Placental epithelial cell (primary cell): ENCODE data around the gene GNPAT. TPM values are rescaled to one million over a fixed set of nuclear protein-coding genes. Genes with fewer than 3 reads are reported as not detected.

Experiments used
- small RNA-seq: library from RNA; depleted of rRNA; stranded (forward); fragments of <200 nt; gene quantifications from one replicate; pipeline ENCODE3, GENCODE V24; 2012
- total RNA-seq: library from RNA; depleted of rRNA; stranded (reverse); fragments of >200 nt; gene quantifications from 2 replicates; pipeline ENCODE4 v1.2.3, GENCODE V29; 2012

Gene GNPAT
- 26.7 and 39.6 TPM in 2 replicates for total RNA-seq

DNA sequence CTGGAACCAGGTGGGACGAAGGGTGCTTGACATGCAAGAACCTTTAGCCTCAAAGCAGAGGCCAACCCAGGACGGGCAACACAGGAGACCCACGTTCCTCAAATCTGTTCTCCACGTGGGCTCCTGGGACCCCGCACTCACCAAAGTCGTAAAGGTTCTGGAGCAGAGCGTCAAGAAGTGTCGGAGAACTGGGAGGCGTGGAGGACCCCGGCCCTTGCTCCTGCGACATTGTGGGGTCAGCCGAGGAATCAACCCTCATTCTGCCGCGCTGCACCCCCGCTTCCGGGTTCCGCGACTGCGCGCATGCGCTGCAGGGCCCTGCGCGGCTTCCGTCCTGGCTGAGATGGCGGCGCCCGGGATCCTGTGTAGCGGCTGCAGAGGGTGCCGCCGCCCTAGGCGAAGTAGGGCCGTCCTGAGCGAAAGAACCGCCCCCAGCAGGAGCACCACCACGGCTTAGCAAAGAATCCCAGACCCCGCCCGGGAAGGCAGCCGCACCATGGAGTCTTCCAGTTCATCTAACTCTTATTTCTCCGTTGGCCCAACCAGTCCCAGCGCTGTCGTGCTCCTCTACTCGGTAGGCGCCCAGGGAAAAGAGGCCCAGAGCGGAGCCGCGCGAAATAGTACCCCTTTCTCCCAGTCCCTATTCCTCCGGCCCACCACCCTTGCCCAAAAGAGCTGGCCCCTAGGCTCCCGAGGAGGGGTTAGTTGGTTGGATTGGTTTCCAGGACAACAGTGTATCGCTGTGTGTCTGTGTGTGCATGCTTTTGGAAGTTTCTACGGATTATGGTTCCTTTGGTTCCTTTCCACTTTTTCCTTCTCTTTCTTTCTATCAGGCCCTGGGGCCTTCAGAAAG lies at the start of gene GNPAT:
GNPAT (plus strand) TSS at position 330 of the 853 bp plus-strand sequence; CDS start at position 497, 167 bp downstream.

Small RNAs within 50 kb of the gene (small RNA-seq; reads per million reads assigned to genes)
- not detected for gene RNA5SP80

Other genes starting within 250 kb of the GNPAT start
- gene FAM89A, start 201.0 kb upstream of the GNPAT start, total RNA-seq: 5.1 and 6.7 TPM in 2 replicates
- not detected in 2 replicates for gene TRIM67, start 79.2 kb upstream of the GNPAT start, total RNA-seq
- gene EXOC8, start 96.6 kb downstream of the GNPAT start, total RNA-seq: 22.4 and 25.6 TPM in 2 replicates
- 18.3 and 22.8 TPM in 2 replicates for gene SPRTN, start 97.1 kb downstream of the GNPAT start, total RNA-seq
- gene EGLN1, start 181.1 kb downstream of the GNPAT start, total RNA-seq: 45.5 and 71.6 TPM in 2 replicates